ENCODE measurements around the gene ABCA12.

Gene ABCA12

GRCh38 chr2:215136669-215137328, 1.6 kb downstream of the ABCA12 start:
- DNase-seq (ENCODE audit: low spot score) = no peak

- no peak for DNase-seq (ENCODE audit: low spot score)
Measured at GRCh38 chr2:215120401-215120800, 18.0 kb downstream of the ABCA12 start.

GRCh38 chr2:215119847-215120246, 18.6 kb downstream of the ABCA12 start:
- DNase-seq (ENCODE audit: low spot score) = no peak

GRCh38 chr2:215110918-215111317, 27.5 kb downstream of the ABCA12 start:
- no peak for DNase-seq (ENCODE audit: low spot score)

GRCh38 chr2:215107216-215108056, 31.0 kb downstream of the ABCA12 start:
- DNase-seq (ENCODE audit: low spot score) = no peak

GRCh38 chr2:215105607-215106354, 32.6 kb downstream of the ABCA12 start:
- DNase-seq (ENCODE audit: low spot score) = no peak

GRCh38 chr2:215104226-215104625, 34.2 kb downstream of the ABCA12 start:
- DNase-seq (ENCODE audit: low spot score) = no peak

- DNase-seq (ENCODE audit: low spot score) = no peak
Measured at GRCh38 chr2:215098875-215099274, 39.6 kb downstream of the ABCA12 start.

- DNase-seq (ENCODE audit: low spot score) = no peak
Measured at GRCh38 chr2:215084080-215084479, 54.3 kb downstream of the ABCA12 start.

- DNase-seq (ENCODE audit: low spot score) = no peak
Measured at GRCh38 chr2:215083146-215083545, 55.3 kb downstream of the ABCA12 start.

GRCh38 chr2:215082446-215082845, 56.0 kb downstream of the ABCA12 start:
- no peak for DNase-seq (ENCODE audit: low spot score)

GRCh38 chr2:215080545-215080944, 57.9 kb downstream of the ABCA12 start:
- DNase-seq (ENCODE audit: low spot score) = no peak

- no peak for DNase-seq (ENCODE audit: low spot score)
Measured at GRCh38 chr2:215071676-215072075, 66.8 kb downstream of the ABCA12 start.

- no peak for DNase-seq (ENCODE audit: low spot score)
Measured at GRCh38 chr2:215068399-215068798, 70.0 kb downstream of the ABCA12 start.

- no peak for DNase-seq (ENCODE audit: low spot score)
Measured at GRCh38 chr2:215066124-215066523, 72.3 kb downstream of the ABCA12 start.

- DNase-seq (ENCODE audit: low spot score) = no peak
Measured at GRCh38 chr2:215063526-215063925, 74.9 kb downstream of the ABCA12 start.

- DNase-seq (ENCODE audit: low spot score) = no peak
Measured at GRCh38 chr2:215060861-215061536, 77.4 kb downstream of the ABCA12 start.

GRCh38 chr2:215059724-215060123, 78.7 kb downstream of the ABCA12 start:
- DNase-seq (ENCODE audit: low spot score) = no peak

GRCh38 chr2:215055891-215056290, 82.5 kb downstream of the ABCA12 start:
- no peak for DNase-seq (ENCODE audit: low spot score)

- no peak for DNase-seq (ENCODE audit: low spot score)
Measured at GRCh38 chr2:215052810-215053209, 85.6 kb downstream of the ABCA12 start.

GRCh38 chr2:215052404-215052803, 86.0 kb downstream of the ABCA12 start:
- no peak for DNase-seq (ENCODE audit: low spot score)

GRCh38 chr2:215049341-215049740, 89.1 kb downstream of the ABCA12 start:
- no peak for DNase-seq (ENCODE audit: low spot score)
